Lower leg skin (tissue), 3 donors: Measurements from ENCODE around the gene ALDH1A1.

ENCODE experiments used
- CTCF ChIP-seq, 3 donors: fragments of 450-650 bp; IDR thresholded peaks; one replicate each; pipeline ENCODE4 v1.5.1; 2016; ENCODE audit warnings: antibody characterized with exemption in 3 of 3, mild to moderate bottlenecking in 3 of 3, moderate library complexity in 2 of 3
- POLR2A ChIP-seq, 2 donors: fragments of 450-650 bp; IDR thresholded peaks; one replicate each; pipeline ENCODE4 v1.6.1; 2016 to 2017; ENCODE audit warnings: antibody characterized with exemption in 2 of 2, mild to moderate bottlenecking in 1 of 2, moderate library complexity in 1 of 2

DNA sequence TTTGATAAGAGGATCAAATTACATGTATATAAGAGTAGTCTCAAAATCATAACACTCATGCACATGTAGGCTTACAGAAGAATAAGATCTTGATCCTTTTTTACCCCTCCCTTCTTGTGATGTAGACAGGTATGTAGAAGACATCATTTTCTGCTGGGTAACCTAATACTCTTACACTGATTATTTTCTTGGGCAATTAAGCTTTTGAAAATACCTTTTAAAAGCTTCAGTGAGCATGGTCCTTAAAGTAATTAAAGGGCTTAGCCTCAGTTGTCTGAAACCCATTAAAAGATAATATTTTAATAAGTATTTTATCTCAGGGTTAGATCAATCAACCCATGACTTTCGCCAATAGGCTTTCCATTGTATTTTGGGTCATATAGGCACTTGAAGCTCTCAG lies 50.6 kb downstream of the ALDH1A1 start:
- no peak for TF ChIP-seq POLR2A (IDR thresholded peaks at IDR 0.05)
- no peak for TF ChIP-seq CTCF (IDR thresholded peaks at IDR 0.05)
